H1 (cell line): ENCODE data around the gene GIPR. TPM values are rescaled to one million over a fixed set of nuclear protein-coding genes. Genes with fewer than 3 reads are reported as not detected.

Source experiments
- CTCF ChIA-PET: fragments of 300-600 bp; sonication (Branson Sonifier 250); formaldehyde crosslinking; loops from one replicate; lab custom pipeline; 2021; ENCODE audit not compliant: partially characterized antibody; lab: Charles Lee
- POLR2A ChIA-PET: fragments of 300-600 bp; sonication (Branson Sonifier 250); formaldehyde crosslinking; loops from one replicate; lab custom pipeline; 2021; ENCODE audit warnings: inconsistent platforms; ENCODE audit not compliant: partially characterized antibody; lab: Charles Lee
- DNase-seq, 2 experiments: peaks; one replicate each; pipeline versions ENCODE4 v3.0.0 to v3.0.0-alpha.2; 2010 to 2022; ENCODE audit warnings: low spot score in 2 of 2, low read depth in 1 of 2, mixed read lengths in 1 of 2
- FAIRE-seq: peaks from 2 replicates; lab custom pipeline; 2011; peaks lifted over from hg19 to GRCh38; lab: Jason Lieb, UNC
- H2AFZ ChIP-seq: 2 replicates; pipeline ENCODE4 v1.8.1; 2012; ENCODE audit warnings: low read length, inconsistent platforms
- H2AK5ac ChIP-seq: 2 replicates; pipeline ENCODE4 v1.6.1; 2013; ENCODE audit warnings: low read depth, low read length
- H2BK120ac ChIP-seq: replicated peaks from 2 replicates; pipeline ENCODE3; 2013; ENCODE audit warnings: low read depth, low read length, inconsistent platforms
- H2BK12ac ChIP-seq: 2 replicates; pipeline ENCODE4 v1.6.1; 2013; ENCODE audit warnings: low read depth, low read length
- H2BK15ac ChIP-seq: 2 replicates; pipeline ENCODE4 v1.6.1; 2013; ENCODE audit warnings: low read length
- H2BK20ac ChIP-seq: 2 replicates; pipeline ENCODE4 v1.6.1; 2013; ENCODE audit warnings: low read length
- H2BK5ac ChIP-seq: 2 replicates; pipeline ENCODE4 v1.6.1; 2013; ENCODE audit warnings: low read depth, low read length
- H3K14ac ChIP-seq: 2 replicates; pipeline ENCODE4 v1.6.1; 2013; ENCODE audit warnings: inconsistent platforms; ENCODE audit not compliant: insufficient read length
- H3K18ac ChIP-seq: 2 replicates; pipeline ENCODE4 v1.6.1; 2013; ENCODE audit warnings: low read length; ENCODE audit errors: extremely low read depth
- H3K23ac ChIP-seq: 2 replicates; pipeline ENCODE4 v1.6.1; 2013; ENCODE audit warnings: inconsistent platforms; ENCODE audit not compliant: insufficient read length
- H3K23me2 ChIP-seq: 2 replicates; pipeline ENCODE4 v1.6.1; 2013; ENCODE audit warnings: low read depth, low read length
- H3K27ac ChIP-seq: 2 replicates; pipeline ENCODE4 v1.6.1; 2011; ENCODE audit warnings: low read depth, low read length, inconsistent platforms
- H3K27me3 ChIP-seq, 4 experiments: replicated peaks in 1 of 4; 1 replicate in 1 of 4; 2 replicates in 3 of 4; pipeline versions ENCODE4 v1.6.1 to v1.8.1; 2011 to 2013; ENCODE audit warnings: low read length in 3 of 4, mild to moderate bottlenecking in 3 of 4, inconsistent platforms in 2 of 4, mixed read lengths in 2 of 4, moderate library complexity in 1 of 4; ENCODE audit not compliant: control insufficient read depth in 3 of 4, insufficient read depth in 3 of 4; ENCODE audit errors: extremely low read depth in 1 of 4
- H3K36me3 ChIP-seq, 4 experiments: 2 replicates each; pipeline versions ENCODE4 v1.6.1 to v1.8.1; 2011 to 2013; ENCODE audit warnings: mild to moderate bottlenecking in 4 of 4, low read length in 3 of 4, moderate library complexity in 2 of 4, control low read depth in 1 of 4, inconsistent platforms in 1 of 4; ENCODE audit not compliant: insufficient read depth in 4 of 4, control insufficient read depth in 2 of 4
- H3K4ac ChIP-seq: replicated peaks from 2 replicates; pipeline ENCODE3; 2013; ENCODE audit warnings: low read length, low read depth, mixed read lengths, inconsistent platforms; ENCODE audit not compliant: insufficient read length
- H3K4me1 ChIP-seq, 4 experiments: replicated peaks in 1 of 4; 1 replicate in 1 of 4; 2 replicates in 3 of 4; pipeline versions ENCODE4 v1.6.1 to v1.8.1; 2011 to 2013; ENCODE audit warnings: low read length in 3 of 4, inconsistent platforms in 2 of 4, mixed read lengths in 1 of 4; ENCODE audit not compliant: insufficient read depth in 4 of 4, control insufficient read depth in 3 of 4
- H3K4me2 ChIP-seq, 2 experiments: 2 replicates each; pipeline versions ENCODE4 v1.6.1 to v1.8.1; 2011 to 2013; ENCODE audit warnings: low read depth in 2 of 2, low read length in 2 of 2, control low read depth in 1 of 2, inconsistent platforms in 1 of 2, mild to moderate bottlenecking in 1 of 2; ENCODE audit not compliant: insufficient read depth in 1 of 2
- H3K4me3 ChIP-seq, 4 experiments: fragments of 200-600, 300-600 bp in 1 of 4; sonication (generic), shearing (Covaris generic), sonication (Bioruptor Twin) in 1 of 4; 2 replicates each; pipeline versions ENCODE4 v1.5.1 to v1.8.1; 2011 to 2016; ENCODE audit warnings: low read length in 4 of 4, low read depth in 3 of 4, control low read depth in 2 of 4, inconsistent platforms in 2 of 4, mild to moderate bottlenecking in 2 of 4, mixed read lengths in 1 of 4, moderate library complexity in 1 of 4; ENCODE audit not compliant: insufficient read depth in 2 of 4; ENCODE audit errors: extremely low read depth in 1 of 4
- H3K56ac ChIP-seq: replicated peaks from 2 replicates; pipeline ENCODE3; 2013; ENCODE audit warnings: low read depth, mild to moderate bottlenecking, mixed read lengths, low read length, inconsistent platforms; ENCODE audit not compliant: insufficient read length
- H3K79me1 ChIP-seq: 2 replicates; pipeline ENCODE4 v1.6.1; 2013; ENCODE audit warnings: low read depth, low read length, control low read depth
- H3K79me2 ChIP-seq, 2 experiments: 2 replicates each; pipeline versions ENCODE4 v1.6.1 to v1.8.1; 2012 to 2013; ENCODE audit warnings: low read length in 2 of 2, mild to moderate bottlenecking in 2 of 2, inconsistent platforms in 1 of 2; ENCODE audit not compliant: insufficient read depth in 2 of 2, control insufficient read depth in 1 of 2
- H3K9ac ChIP-seq, 4 experiments: replicated peaks in 1 of 4; 1 replicate in 1 of 4; 2 replicates in 3 of 4; pipeline versions ENCODE4 v1.6.1 to v1.8.1; 2011 to 2013; ENCODE audit warnings: low read depth in 3 of 4, low read length in 3 of 4, control low read depth in 2 of 4, mild to moderate bottlenecking in 2 of 4, moderate library complexity in 2 of 4, inconsistent platforms in 1 of 4; ENCODE audit errors: extremely low read depth in 1 of 4
- H3K9me3 ChIP-seq, 2 experiments: 2 replicates each; pipeline versions ENCODE4 v1.6.1 to v1.8.1; 2012 to 2013; ENCODE audit warnings: mild to moderate bottlenecking in 2 of 2, moderate library complexity in 2 of 2, control low read depth in 1 of 2, inconsistent platforms in 1 of 2, low read depth in 1 of 2, low read length in 1 of 2, mixed read lengths in 1 of 2; ENCODE audit not compliant: insufficient read depth in 2 of 2
- H4K20me1 ChIP-seq, 2 experiments: replicated peaks in 1 of 2; 2 replicates each; pipeline versions ENCODE3 to v1.8.1; 2011 to 2013; ENCODE audit warnings: inconsistent platforms in 2 of 2, low read length in 2 of 2, mild to moderate bottlenecking in 1 of 2; ENCODE audit not compliant: insufficient read depth in 2 of 2, control insufficient read depth in 1 of 2
- H4K5ac ChIP-seq: 2 replicates; pipeline ENCODE4 v1.6.1; 2013; ENCODE audit warnings: low read length, low read depth, mixed read lengths, inconsistent platforms; ENCODE audit not compliant: insufficient read length
- H4K8ac ChIP-seq: 2 replicates; pipeline ENCODE4 v1.8.0; 2013; ENCODE audit warnings: mild to moderate bottlenecking, moderate library complexity, low read length, inconsistent platforms; ENCODE audit not compliant: insufficient read depth; ENCODE audit errors: extremely low read depth
- H4K91ac ChIP-seq: replicated peaks from 2 replicates; pipeline ENCODE3; 2013; ENCODE audit warnings: low read length, mixed read lengths, inconsistent platforms; ENCODE audit not compliant: insufficient read length
- CBX8 ChIP-seq: fragments of 300-800, 300-1000 bp; sonication (generic); IDR thresholded peaks from 2 replicates; pipeline ENCODE4 v1.7.1; 2016; ENCODE audit warnings: low read depth, low read length, borderline replicate concordance
- CTCF ChIP-seq, 3 experiments: IDR thresholded peaks; 1 replicate in 2 of 3; 2 replicates in 1 of 3; pipeline versions ENCODE4 v1.5.1 to v1.6.1; 2011; ENCODE audit warnings: low read length in 3 of 3, mild to moderate bottlenecking in 3 of 3, inconsistent platforms in 2 of 3, low read depth in 1 of 3, moderate library complexity in 1 of 3; ENCODE audit not compliant: insufficient read depth in 1 of 3; ENCODE audit errors: control extremely low read depth in 1 of 3
- EGR1 ChIP-seq: IDR thresholded peaks from 2 replicates; pipeline ENCODE4 v1.6.1; 2011; ENCODE audit warnings: low read depth, low read length, borderline replicate concordance
- WGBS, 2 experiments: shearing (Covaris generic) in 1 of 2; methylation state at CpG; one replicate each; pipeline versions ENCODE4 v1.1.6 to v1.1.7; 2013 to 2015; ENCODE audit warnings: low lambda C conversion rate in 2 of 2, mixed read lengths in 2 of 2, inconsistent platforms in 1 of 2, low coverage in 1 of 2, missing lambda C conversion rate in 1 of 2; ENCODE audit not compliant: insufficient replicate concordance in 2 of 2, insufficient coverage in 1 of 2, insufficient read length in 1 of 2; ENCODE audit errors: extremely low coverage in 1 of 2, missing lambda C conversion rate in 1 of 2; 5-methylcytosine and 5-hydroxymethylcytosine counted together
- polyA plus RNA-seq, 7 experiments: library from polyadenylated mRNA; depleted of rRNA in 3 of 7; stranded (reverse) in 5 of 7; unstranded in 2 of 7; fragments of >200 nt in 5 of 7; fragments of 200-250 nt in 2 of 7; gene quantifications; 1 replicate in 5 of 7; 2 replicates in 1 of 7; 4 replicates in 1 of 7; pipeline versions ENCODE4 v1.2.1 to v1.2.3, GENCODE V29; 2011 to 2013; ENCODE audit warnings: missing spikeins in 2 of 7, mixed read lengths in 2 of 7
- total RNA-seq: library from RNA; stranded (reverse); fragmentation: NEBNext Ultra II Directional; extraction: Animal tissue kit (Norgen Biotek cat#: 25700); gene quantifications from 2 replicates; pipeline ENCODE4 v1.2.1, GENCODE V29; 2021

The GIPR gene
- total and polyA plus RNA-seq, 2 of the 8 experiments (the other 6 are each of a cell fraction or from before 2014, with no cell fraction given), result 0.42 to 1.3 TPM

- no peak overlapping the region for H3K18ac ChIP-seq
- CTCF ChIA-PET, result interaction anchor here (0.6 to 1.0 kb wide), 2 partner anchors 23 to 242 kb away, joined by 3 read pairs; no protein-coding TSS in a partner anchor
- no peak overlapping the region for H2BK5ac ChIP-seq
- POLR2A ChIA-PET, result interaction anchor here (1.1 kb wide), 2 partner anchors 10 to 20 kb away, joined by 3 to 4 read pairs; partner anchors contain the start of gene EML2
- FAIRE-seq (no peak), DNase-seq (no peak)
- H3K23ac ChIP-seq, result no peak overlapping the region
- H3K56ac ChIP-seq, result no peak overlapping the region
- H3K23me2 ChIP-seq, result no peaks in the 10 kb centered on the region
- H4K8ac ChIP-seq, result no peak overlapping the region; the same call in 1 of the 2 replicates
- no peak overlapping the region for H4K91ac ChIP-seq
- no peaks in the 10 kb centered on the region for H3K9me3 ChIP-seq
- no peak overlapping the region for H3K4me2 ChIP-seq
- no peak overlapping the region for H2AFZ ChIP-seq
- no peak overlapping the region for H2BK20ac ChIP-seq
- no peak for TF ChIP-seq CBX8
- no peak for TF ChIP-seq CTCF (IDR thresholded peaks at IDR 0.05; ENCODE audit: control extremely low read depth in 1 of 3, insufficient read depth in 1 of 3, low read depth in 1 of 3, low read length in 3 of 3)
- no peak for TF ChIP-seq EGR1
- H2AK5ac ChIP-seq, result no peak overlapping the region
- no peaks in the 10 kb centered on the region for H3K36me3 ChIP-seq
- no peak overlapping the region for H2BK12ac ChIP-seq
- H3K79me2 ChIP-seq, result no peaks in the 10 kb centered on the region
- no peak overlapping the region for H3K14ac ChIP-seq
- H3K79me1 ChIP-seq, result no peaks in the 10 kb centered on the region
- no peaks in the 10 kb centered on the region for H3K27me3 ChIP-seq
- H2BK15ac ChIP-seq, result 0 out of 2 replicates have a peak overlapping the region, but pooled peaks have one; percentile 29
- H4K20me1 ChIP-seq, result no peaks in the 10 kb centered on the region
- H2BK120ac ChIP-seq, result no peak overlapping the region
- H4K5ac ChIP-seq, result no peak overlapping the region
- no peak overlapping the region for H3K4ac ChIP-seq
- no peak overlapping the region for H3K27ac ChIP-seq
- no peak overlapping the region for H3K4me3 ChIP-seq
- H3K4me1 ChIP-seq, result peaks cover 0 to 4% (median 2%) of the 10 kb centered on the region in 4 experiments; a peak in 2 of 7 replicates
- no peak overlapping the region for H3K9ac ChIP-seq
- 85% methylated on average over 6 of the region's 6 CpGs; no CpG with 5 or more reads in 1 of the 2 experiments for WGBS, 2 experiments
These were observed 8.8 kb upstream of the GIPR start for GRCh38 chr19:45659096-45659729.
